ENCODE data around the gene NHS. TPM values are rescaled to one million over a fixed set of nuclear protein-coding genes. Genes with fewer than 3 reads are reported as not detected.

The NHS gene
- total and polyA plus RNA-seq, 2 of the 13 experiments (the other 11 are each of a cell fraction or from before 2014, with no cell fraction given): 0.02 TPM; not detected in 1

GRCh38 chrX:17621566-17622270 is 246.7 kb downstream of the NHS start:
- ATAC-seq: no peak
- no peak for FAIRE-seq
- intact Hi-C loops (cut with micrococcal nuclease; ENCODE audit: unreplicated experiment): no loop called here
- ChIA-PET POLR2A (no interaction called here), CTCF (ENCODE audit: low intra/inter-chr PET ratio, low total read pairs) (no interaction called here)
- Histone ChIP-seq H3K36me3 (replicated peaks in 1 of 2; ENCODE audit: control insufficient read depth in 1 of 2, insufficient read depth in 2 of 2, low read length in 2 of 2) (no peaks in the 10 kb centered on the region), H3K79me2 (ENCODE audit: insufficient read depth, low read length) (no peaks in the 10 kb centered on the region), H3K9me3 (ENCODE audit: low read length) (no peaks in the 10 kb centered on the region), H3K27me3 (ENCODE audit: control insufficient read depth in 1 of 2, insufficient read depth in 2 of 2, low read length in 2 of 2) (no peaks in the 10 kb centered on the region), H3K4me1 (ENCODE audit: insufficient read depth, low read length) (no peaks in the 10 kb centered on the region), H3K4me3 (replicated peaks in 1 of 3; ENCODE audit: insufficient read depth in 1 of 3, low read depth in 2 of 3, low read length in 3 of 3) (no peak overlapping the region), H4K20me1 (ENCODE audit: insufficient read depth, low read length) (no peaks in the 10 kb centered on the region), H3K4me2 (ENCODE audit: low read depth, low read length) (no peak overlapping the region), H2AFZ (ENCODE audit: low read length) (no peak overlapping the region), H3K27ac (ENCODE audit: extremely low read length, insufficient read depth, low read length) (no peak overlapping the region), H3K9ac (ENCODE audit: insufficient read depth, low read depth, low read length) (no peak overlapping the region)
- in situ Hi-C loops (cut with HindIII; ENCODE audit: extremely low pct_ligation_motif_present, low pct_unique_long_range_greater_than_20kb): no loop called here
- WGBS (ENCODE audit: low lambda C conversion rate): 7% methylated on average over 3 of the region's 4 CpGs
- DNase-seq (ENCODE audit: low spot score): no peak
- no TSS peak for BruUV-seq (replicated peaks)
- TF ChIP-seq ZNF614 (CRISPR knock-in tag; IDR thresholded peaks at IDR 0.05; ENCODE audit: borderline replicate concordance): no peak
- TF ChIP-seq MAFK (conservative IDR thresholded peaks at IDR 0.05 in 1 of 2, IDR thresholded peaks at IDR 0.05 in 1 of 2; ENCODE audit: low read length in 2 of 2): no peak
- TF ChIP-seq TEAD2 (CRISPR knock-in tag; IDR thresholded peaks at IDR 0.05): no peak
- no peak for TF ChIP-seq ARHGAP35 (CRISPR knock-in tag; IDR thresholded peaks at IDR 0.05; ENCODE audit: borderline replicate concordance)
- TF ChIP-seq ZNF101 (CRISPR knock-in tag; IDR thresholded peaks at IDR 0.05; ENCODE audit: borderline replicate concordance, low read depth): no peak
- TF ChIP-seq KLF16 (CRISPR knock-in tag; IDR thresholded peaks at IDR 0.05): no peak
- TF ChIP-seq ZNF775 (CRISPR knock-in tag; IDR thresholded peaks at IDR 0.05; ENCODE audit: borderline replicate concordance): no peak
- TF ChIP-seq, protein P1, sequence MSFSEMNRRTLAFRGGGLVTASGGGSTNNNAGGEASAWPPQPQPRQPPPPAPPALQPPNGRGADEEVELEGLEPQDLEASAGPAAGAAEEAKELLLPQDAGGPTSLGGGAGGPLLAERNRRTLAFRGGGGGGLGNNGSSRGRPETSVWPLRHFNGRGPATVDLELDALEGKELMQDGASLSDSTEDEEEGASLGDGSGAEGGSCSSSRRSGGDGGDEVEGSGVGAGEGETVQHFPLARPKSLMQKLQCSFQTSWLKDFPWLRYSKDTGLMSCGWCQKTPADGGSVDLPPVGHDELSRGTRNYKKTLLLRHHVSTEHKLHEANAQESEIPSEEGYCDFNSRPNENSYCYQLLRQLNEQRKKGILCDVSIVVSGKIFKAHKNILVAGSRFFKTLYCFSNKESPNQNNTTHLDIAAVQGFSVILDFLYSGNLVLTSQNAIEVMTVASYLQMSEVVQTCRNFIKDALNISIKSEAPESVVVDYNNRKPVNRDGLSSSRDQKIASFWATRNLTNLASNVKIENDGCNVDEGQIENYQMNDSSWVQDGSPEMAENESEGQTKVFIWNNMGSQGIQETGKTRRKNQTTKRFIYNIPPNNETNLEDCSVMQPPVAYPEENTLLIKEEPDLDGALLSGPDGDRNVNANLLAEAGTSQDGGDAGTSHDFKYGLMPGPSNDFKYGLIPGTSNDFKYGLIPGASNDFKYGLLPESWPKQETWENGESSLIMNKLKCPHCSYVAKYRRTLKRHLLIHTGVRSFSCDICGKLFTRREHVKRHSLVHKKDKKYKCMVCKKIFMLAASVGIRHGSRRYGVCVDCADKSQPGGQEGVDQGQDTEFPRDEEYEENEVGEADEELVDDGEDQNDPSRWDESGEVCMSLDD (CRISPR knock-in tag; IDR thresholded peaks at IDR 0.05; ENCODE audit: borderline replicate concordance): no peak
- TF ChIP-seq, protein P2, sequence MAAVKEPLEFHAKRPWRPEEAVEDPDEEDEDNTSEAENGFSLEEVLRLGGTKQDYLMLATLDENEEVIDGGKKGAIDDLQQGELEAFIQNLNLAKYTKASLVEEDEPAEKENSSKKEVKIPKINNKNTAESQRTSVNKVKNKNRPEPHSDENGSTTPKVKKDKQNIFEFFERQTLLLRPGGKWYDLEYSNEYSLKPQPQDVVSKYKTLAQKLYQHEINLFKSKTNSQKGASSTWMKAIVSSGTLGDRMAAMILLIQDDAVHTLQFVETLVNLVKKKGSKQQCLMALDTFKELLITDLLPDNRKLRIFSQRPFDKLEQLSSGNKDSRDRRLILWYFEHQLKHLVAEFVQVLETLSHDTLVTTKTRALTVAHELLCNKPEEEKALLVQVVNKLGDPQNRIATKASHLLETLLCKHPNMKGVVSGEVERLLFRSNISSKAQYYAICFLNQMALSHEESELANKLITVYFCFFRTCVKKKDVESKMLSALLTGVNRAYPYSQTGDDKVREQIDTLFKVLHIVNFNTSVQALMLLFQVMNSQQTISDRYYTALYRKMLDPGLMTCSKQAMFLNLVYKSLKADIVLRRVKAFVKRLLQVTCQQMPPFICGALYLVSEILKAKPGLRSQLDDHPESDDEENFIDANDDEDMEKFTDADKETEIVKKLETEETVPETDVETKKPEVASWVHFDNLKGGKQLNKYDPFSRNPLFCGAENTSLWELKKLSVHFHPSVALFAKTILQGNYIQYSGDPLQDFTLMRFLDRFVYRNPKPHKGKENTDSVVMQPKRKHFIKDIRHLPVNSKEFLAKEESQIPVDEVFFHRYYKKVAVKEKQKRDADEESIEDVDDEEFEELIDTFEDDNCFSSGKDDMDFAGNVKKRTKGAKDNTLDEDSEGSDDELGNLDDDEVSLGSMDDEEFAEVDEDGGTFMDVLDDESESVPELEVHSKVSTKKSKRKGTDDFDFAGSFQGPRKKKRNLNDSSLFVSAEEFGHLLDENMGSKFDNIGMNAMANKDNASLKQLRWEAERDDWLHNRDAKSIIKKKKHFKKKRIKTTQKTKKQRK (IDR thresholded peaks at IDR 0.05; ENCODE audit: low read length): no peak
- TF ChIP-seq, protein P3, sequence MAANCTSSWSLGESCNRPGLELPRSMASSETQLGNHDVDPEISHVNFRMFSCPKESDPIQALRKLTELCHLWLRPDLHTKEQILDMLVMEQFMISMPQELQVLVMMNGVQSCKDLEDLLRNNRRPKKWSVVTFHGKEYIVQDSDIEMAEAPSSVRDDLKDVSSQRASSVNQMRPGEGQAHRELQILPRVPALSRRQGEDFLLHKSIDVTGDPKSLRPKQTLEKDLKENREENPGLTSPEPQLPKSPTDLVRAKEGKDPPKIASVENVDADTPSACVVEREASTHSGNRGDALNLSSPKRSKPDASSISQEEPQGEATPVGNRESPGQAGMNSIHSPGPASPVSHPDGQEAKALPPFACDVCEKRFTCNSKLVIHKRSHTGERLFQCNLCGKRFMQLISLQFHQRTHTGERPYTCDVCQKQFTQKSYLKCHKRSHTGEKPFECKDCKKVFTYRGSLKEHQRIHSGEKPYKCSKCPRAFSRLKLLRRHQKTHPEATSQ (CRISPR knock-in tag; IDR thresholded peaks at IDR 0.05; ENCODE audit: borderline replicate concordance): no peak
- TF ChIP-seq TBX2 (CRISPR knock-in tag; IDR thresholded peaks at IDR 0.05; ENCODE audit: borderline replicate concordance): no peak
- TF ChIP-seq ZNF7 (CRISPR knock-in tag; IDR thresholded peaks at IDR 0.05): no peak
- no peak for TF ChIP-seq ZNF292 (CRISPR knock-in tag; IDR thresholded peaks at IDR 0.05; ENCODE audit: borderline replicate concordance, low read depth)
- no peak for TF ChIP-seq PTBP1 (IDR thresholded peaks at IDR 0.05; ENCODE audit: low read depth, low read length, poor library complexity, severe bottlenecking)
- no peak for TF ChIP-seq ZNF674 (CRISPR knock-in tag; IDR thresholded peaks at IDR 0.05; ENCODE audit: low read depth)
- TF ChIP-seq SIN3B (IDR thresholded peaks at IDR 0.05; ENCODE audit: low read length): no peak
- TF ChIP-seq CC2D1A (CRISPR knock-in tag; IDR thresholded peaks at IDR 0.05): no peak
